ENCODE measurements around the gene ATP2C1. TPM values are rescaled to one million over a fixed set of nuclear protein-coding genes. Genes with fewer than 3 reads are reported as not detected.
A peak's percentile ranks its signal among the peaks of the same experiment; 100 is the strongest.
"Not testable (repeated sequence)": the region's sequence is repeated elsewhere in the genome, so short reads cannot be mapped to it uniquely, and the experiment has no call there.

The ATP2C1 gene, protein sequence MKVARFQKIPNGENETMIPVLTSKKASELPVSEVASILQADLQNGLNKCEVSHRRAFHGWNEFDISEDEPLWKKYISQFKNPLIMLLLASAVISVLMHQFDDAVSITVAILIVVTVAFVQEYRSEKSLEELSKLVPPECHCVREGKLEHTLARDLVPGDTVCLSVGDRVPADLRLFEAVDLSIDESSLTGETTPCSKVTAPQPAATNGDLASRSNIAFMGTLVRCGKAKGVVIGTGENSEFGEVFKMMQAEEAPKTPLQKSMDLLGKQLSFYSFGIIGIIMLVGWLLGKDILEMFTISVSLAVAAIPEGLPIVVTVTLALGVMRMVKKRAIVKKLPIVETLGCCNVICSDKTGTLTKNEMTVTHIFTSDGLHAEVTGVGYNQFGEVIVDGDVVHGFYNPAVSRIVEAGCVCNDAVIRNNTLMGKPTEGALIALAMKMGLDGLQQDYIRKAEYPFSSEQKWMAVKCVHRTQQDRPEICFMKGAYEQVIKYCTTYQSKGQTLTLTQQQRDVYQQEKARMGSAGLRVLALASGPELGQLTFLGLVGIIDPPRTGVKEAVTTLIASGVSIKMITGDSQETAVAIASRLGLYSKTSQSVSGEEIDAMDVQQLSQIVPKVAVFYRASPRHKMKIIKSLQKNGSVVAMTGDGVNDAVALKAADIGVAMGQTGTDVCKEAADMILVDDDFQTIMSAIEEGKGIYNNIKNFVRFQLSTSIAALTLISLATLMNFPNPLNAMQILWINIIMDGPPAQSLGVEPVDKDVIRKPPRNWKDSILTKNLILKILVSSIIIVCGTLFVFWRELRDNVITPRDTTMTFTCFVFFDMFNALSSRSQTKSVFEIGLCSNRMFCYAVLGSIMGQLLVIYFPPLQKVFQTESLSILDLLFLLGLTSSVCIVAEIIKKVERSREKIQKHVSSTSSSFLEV
- total RNA-seq, result 10 to 100 TPM; 76.0 to 79.6 TPM

DNA sequence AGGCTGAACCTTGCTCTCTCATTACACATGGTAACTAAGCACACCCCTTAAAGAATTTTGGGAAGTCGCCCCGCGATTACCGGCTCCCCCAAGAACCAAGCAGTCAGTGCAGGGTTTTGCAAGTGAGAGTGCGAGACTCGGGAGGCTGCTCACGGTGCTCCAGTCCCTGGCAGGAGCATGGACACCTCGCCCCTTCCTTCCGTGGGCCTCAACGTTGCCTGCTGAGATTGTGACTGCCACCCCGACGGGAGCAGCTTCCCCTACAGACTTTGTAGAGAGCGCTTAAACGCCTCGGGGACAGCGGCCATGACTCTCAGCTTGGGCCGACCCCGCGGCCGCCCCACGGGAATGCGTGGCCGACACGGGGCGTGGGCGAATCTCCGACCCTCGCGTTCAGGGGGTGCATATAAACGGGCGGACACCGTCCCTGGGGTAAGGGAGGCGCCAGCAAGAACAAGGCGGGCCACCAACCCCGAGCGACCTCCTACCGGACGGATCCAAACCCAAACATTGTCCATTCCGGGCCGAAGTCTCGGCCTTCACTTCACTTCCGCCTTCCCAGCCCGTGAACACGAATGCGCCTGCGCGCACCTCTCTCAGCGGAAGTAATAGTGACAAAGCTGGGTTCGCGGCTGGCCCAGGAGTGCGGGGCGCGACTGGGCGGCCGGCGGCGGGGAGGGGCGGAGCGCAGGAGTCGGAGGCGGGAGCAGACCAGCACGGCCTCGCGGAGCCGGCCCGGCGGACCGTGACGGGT, at the start of gene ATP2C1:
ATP2C1 (plus strand) TSS at position 709 of the 754 bp plus-strand sequence. CDS start 686 bp downstream, outside the sequence.
- peak; percentile 92 to 93 for ATAC-seq (replicated peaks in 1 of 2)
- Mint-ChIP-seq H3K36me3 (ENCODE audit: insufficient read depth in 2 of 2) (peaks cover 0 to 7% of the 10 kb centered on the region in 2 donors), H3K4me3 (peak within 1 kb of the TSS; percentile 92 to 100)

DNA sequence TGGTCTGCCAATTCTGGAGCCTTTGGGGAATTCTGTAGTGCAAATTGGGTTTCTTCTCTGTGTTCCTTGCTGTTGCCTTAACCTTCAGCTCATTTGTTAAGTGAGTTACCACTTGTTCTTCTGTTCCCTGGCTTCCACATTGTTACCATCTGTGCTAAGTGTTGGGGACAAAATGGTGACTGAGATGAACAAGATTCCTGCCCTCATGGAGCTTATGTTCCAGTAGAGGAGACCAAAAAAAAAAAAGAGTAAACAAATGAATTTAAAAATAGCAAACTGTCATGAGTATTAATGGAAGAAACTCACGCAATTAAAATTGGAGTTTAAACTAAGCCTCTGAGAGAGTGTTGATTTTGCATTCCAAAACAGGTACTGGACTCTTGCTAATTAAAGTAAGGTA, 49.4 kb upstream of the ATP2C1 start:
- Mint-ChIP-seq H3K9me3 (no peaks in the 10 kb centered on the region), H3K4me3 (no peak overlapping the region), H3K4me1 (ENCODE audit: low read depth) (peaks cover 7% of the 10 kb centered on the region), H3K27ac (no peak overlapping the region), H3K36me3 (ENCODE audit: insufficient read depth in 2 of 2) (no peaks in the 10 kb centered on the region), H3K27me3 (ENCODE audit: low read depth) (peaks cover 34% of the 10 kb centered on the region)
- DNase-seq (no peak), ATAC-seq (replicated peaks in 1 of 2) (no peak)

More for the DNA sequence above, at the start of gene ATP2C1:
- H3K27ac Mint-ChIP-seq, result peak within 1 kb of the TSS; percentile 99
- H3K9me3 Mint-ChIP-seq, result no peaks in the 10 kb centered on the region
- peak; percentile 92 to 94 for DNase-seq
- peaks cover 47% of the 10 kb centered on the region for H3K4me1 Mint-ChIP-seq (ENCODE audit: low read depth)
- no peaks in the 10 kb centered on the region for H3K27me3 Mint-ChIP-seq (ENCODE audit: low read depth)

DNA sequence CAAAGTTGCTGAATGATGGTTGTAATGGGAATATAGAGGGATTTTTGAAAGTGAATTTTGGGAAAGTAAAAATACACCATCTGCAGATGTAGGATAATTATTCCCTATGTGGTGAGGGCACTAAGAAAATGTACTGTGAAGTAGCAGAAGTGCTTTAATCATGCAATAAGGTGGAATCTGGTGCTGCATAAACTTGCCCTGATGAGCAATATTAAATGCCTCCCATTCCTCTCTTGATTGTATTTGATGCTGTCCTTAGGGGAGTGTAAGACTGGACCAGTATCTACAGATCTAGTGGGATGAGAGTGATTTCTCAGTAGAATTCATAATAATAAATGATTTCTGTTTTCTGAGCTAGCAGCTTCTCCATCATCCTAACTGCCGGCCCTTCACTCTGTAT, 47.7 kb upstream of the ATP2C1 start:
- ATAC-seq (replicated peaks in 1 of 2) (no peak), DNase-seq (no peak)
- H3K4me1 Mint-ChIP-seq (ENCODE audit: low read depth), result peaks cover 24% of the 10 kb centered on the region
- H3K27ac Mint-ChIP-seq, result peak overlapping the region; percentile 33
- peaks cover 30% of the 10 kb centered on the region for H3K27me3 Mint-ChIP-seq (ENCODE audit: low read depth)
- no peaks in the 10 kb centered on the region for H3K9me3 Mint-ChIP-seq
- H3K36me3 Mint-ChIP-seq (ENCODE audit: insufficient read depth in 2 of 2), result no peaks in the 10 kb centered on the region
- H3K4me3 Mint-ChIP-seq, result no peak overlapping the region

DNA sequence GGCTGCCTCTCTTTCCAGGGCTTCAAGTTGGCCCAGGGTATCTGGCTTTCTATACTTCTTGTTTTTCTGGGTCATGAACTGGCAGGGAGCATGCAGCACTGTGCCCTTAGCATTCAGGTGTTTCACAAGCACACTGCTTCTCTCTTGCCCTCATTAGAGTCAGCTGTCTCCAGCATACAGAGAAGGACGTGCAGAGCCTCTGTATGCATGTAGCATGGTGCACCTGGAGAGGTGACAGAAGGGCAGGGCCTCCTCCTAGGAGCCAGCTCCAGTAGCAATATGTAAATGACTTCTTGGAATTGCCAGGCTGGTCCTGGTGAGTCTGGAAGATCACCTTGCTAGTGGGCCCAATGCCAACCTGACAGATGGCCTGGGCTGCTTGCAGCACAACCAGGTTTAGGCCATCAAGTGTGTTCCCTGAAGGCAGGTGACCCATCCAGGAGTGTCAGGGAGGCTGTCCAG, 44.8 kb upstream of the ATP2C1 start:
- Mint-ChIP-seq H3K27ac (no peak overlapping the region), H3K36me3 (ENCODE audit: insufficient read depth in 2 of 2) (no peaks in the 10 kb centered on the region), H3K27me3 (ENCODE audit: low read depth) (peaks cover 60% of the 10 kb centered on the region), H3K4me1 (ENCODE audit: low read depth) (peaks cover 39% of the 10 kb centered on the region), H3K4me3 (peak overlapping the region; percentile 13 to 17), H3K9me3 (no peaks in the 10 kb centered on the region)
- no peak for ATAC-seq (replicated peaks in 1 of 2)
- DNase-seq, result no peak

DNA sequence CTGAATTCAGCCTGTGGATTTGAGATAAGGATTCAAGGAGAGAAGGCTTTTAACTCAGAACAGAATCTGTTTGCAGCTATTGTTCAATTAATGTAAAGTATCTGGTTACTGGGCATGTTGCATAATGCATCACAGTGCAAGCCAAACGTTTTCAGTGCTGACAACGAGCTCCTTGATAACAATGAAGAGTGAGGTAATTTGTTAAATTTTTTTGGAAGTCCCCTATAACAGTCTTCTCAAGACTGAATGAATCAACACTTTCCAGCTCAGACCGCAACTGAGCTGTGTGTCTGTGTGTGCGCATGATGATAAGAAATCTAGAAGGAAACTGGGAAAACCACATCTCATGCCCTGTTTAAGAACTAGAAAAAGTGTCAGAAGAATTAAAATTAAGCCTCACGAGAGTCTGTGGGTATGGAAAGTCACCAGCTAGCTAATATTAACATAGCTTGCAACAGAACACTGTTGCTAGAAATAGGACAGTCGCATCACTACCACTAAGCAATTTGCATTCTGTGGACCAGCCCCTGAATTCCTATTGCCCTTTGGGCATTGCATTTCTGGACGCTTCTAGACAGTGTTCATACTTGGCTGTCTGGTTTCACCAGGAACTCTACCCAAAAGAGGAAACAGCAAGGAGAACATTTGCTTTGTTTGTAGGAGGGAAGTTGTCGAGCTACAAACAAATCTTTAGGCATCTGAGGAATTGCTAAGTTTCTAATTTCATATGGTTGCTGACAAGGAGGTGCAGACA, 43.7 kb upstream of the ATP2C1 start:
- Mint-ChIP-seq H3K27ac (peak overlapping the region; percentile 53), H3K4me3 (peak overlapping the region; percentile 66 to 72), H3K36me3 (ENCODE audit: insufficient read depth in 2 of 2) (no peaks in the 10 kb centered on the region), H3K9me3 (no peaks in the 10 kb centered on the region), H3K4me1 (ENCODE audit: low read depth) (peaks cover 42% of the 10 kb centered on the region), H3K27me3 (ENCODE audit: low read depth) (peaks cover 61% of the 10 kb centered on the region)
- ATAC-seq (replicated peaks in 1 of 2) (peak; percentile 97 to 98), DNase-seq (peak; percentile 62 to 71)

DNA sequence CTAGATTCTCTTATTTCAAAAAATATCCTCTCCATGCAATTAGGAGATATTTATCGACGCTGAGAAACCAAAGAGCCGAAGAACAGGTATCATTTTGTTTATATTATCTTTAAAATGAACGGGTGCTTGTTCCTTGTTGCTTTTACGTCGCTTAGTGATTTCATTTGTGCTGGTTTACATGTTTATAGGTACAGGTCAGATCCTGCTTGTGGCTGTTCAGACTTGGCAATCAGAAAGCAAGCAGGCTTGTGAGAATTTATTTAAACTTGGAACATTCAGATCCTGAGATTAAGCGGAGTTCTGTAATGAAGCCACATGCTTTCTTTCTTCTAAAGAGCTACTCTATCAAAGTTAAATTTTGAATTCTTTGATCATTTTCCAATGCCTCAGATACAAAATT, 43.0 kb upstream of the ATP2C1 start:
- Mint-ChIP-seq H3K9me3 (no peaks in the 10 kb centered on the region), H3K4me3 (peak overlapping the region; percentile 66 to 72), H3K36me3 (ENCODE audit: insufficient read depth in 2 of 2) (no peaks in the 10 kb centered on the region), H3K27ac (no peak overlapping the region), H3K4me1 (ENCODE audit: low read depth) (peaks cover 42% of the 10 kb centered on the region), H3K27me3 (ENCODE audit: low read depth) (peaks cover 65% of the 10 kb centered on the region)
- DNase-seq (no peak), ATAC-seq (replicated peaks in 1 of 2) (no peak)

DNA sequence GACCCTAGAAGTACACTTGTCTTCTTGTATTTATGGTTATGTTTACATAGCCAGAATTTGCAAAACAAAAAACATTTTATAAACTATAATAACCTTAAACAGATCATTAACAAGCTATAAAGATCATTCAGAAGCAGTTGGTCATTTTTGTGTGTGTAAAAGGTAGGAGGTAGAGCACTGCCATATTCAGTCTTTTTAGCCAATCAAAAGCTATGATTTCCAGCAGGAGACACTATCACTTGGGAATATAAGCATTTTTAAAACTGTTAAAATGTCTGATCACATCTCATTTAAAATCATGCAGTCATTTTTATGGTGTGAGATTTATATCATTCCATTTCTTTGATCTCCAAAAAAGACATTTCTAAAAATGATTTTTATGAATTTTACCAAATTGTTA, 42.6 kb upstream of the ATP2C1 start:
- H3K4me1 Mint-ChIP-seq (ENCODE audit: low read depth), result peaks cover 42% of the 10 kb centered on the region
- peak overlapping the region; percentile 66 to 72 for H3K4me3 Mint-ChIP-seq
- H3K27ac Mint-ChIP-seq, result no peak overlapping the region
- DNase-seq (no peak), ATAC-seq (replicated peaks in 1 of 2) (no peak)
- no peaks in the 10 kb centered on the region for H3K36me3 Mint-ChIP-seq (ENCODE audit: insufficient read depth in 2 of 2)
- H3K27me3 Mint-ChIP-seq (ENCODE audit: low read depth), result peaks cover 67% of the 10 kb centered on the region
- H3K9me3 Mint-ChIP-seq, result no peaks in the 10 kb centered on the region

DNA sequence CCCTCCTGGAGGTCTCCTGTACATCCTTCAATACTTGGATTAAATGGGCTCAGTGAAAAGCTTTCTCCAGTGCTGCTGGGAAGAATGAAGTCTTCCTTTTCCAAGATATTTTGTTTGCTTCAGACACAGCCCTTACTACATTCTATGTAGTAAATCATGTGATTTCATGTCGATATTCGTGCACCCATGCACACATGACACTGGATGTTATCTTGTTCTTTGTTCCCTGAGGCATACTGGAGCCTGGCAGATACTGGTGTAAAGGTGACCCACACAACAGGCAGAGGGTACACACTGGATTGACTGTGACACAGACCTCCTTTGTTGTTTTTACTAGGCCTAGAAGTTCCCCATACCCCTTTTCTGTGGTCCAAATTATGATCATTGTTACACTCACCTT, 40.3 kb upstream of the ATP2C1 start:
- H3K27ac Mint-ChIP-seq, result no peak overlapping the region
- H3K9me3 Mint-ChIP-seq, result peaks cover 0 to 2% of the 10 kb centered on the region in 2 donors
- no peak for ATAC-seq (replicated peaks in 1 of 2)
- H3K36me3 Mint-ChIP-seq (ENCODE audit: insufficient read depth in 2 of 2), result no peaks in the 10 kb centered on the region
- DNase-seq, result no peak
- peaks cover 82% of the 10 kb centered on the region for H3K27me3 Mint-ChIP-seq (ENCODE audit: low read depth)
- H3K4me1 Mint-ChIP-seq (ENCODE audit: low read depth), result peaks cover 42% of the 10 kb centered on the region
- no peak overlapping the region for H3K4me3 Mint-ChIP-seq

DNA sequence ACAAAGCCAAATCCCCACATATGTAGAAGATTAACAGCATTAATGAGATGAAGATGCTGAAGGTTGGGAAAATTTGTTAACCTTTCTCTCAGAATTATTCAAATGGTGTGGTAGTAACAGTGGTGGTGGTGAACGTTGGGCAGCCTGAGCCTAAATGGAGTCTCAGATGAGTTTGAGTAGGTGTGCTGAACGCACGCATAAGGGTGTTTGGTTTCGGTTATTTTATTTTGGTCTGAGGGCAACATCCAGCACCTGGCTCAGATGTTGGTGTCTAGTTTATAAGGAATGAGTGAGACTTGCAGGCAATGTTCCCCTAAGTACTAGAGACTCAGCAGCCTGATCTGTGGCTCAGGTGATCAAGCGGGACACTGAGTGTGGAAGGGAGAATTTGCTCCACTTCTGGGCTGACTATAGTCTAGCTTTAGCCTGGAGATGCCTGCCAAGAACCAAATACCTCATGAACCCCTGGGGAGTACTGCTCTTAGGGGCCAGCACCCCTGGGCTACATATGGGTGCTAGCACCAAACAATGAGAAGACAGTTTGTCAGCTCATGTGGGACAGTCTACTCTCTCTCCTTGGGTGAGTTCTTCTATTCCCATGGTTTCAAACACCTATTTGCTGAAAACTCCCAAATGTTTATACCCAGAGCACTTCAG, 39.5 kb upstream of the ATP2C1 start:
- DNase-seq (no peak), ATAC-seq (replicated peaks in 1 of 2) (no peak)
- Mint-ChIP-seq H3K4me3 (no peak overlapping the region), H3K36me3 (ENCODE audit: insufficient read depth in 2 of 2) (no peaks in the 10 kb centered on the region), H3K27me3 (ENCODE audit: low read depth) (peaks cover 81% of the 10 kb centered on the region), H3K27ac (no peak overlapping the region), H3K4me1 (ENCODE audit: low read depth) (peaks cover 36% of the 10 kb centered on the region), H3K9me3 (peaks cover 0 to 2% of the 10 kb centered on the region in 2 donors)

DNA sequence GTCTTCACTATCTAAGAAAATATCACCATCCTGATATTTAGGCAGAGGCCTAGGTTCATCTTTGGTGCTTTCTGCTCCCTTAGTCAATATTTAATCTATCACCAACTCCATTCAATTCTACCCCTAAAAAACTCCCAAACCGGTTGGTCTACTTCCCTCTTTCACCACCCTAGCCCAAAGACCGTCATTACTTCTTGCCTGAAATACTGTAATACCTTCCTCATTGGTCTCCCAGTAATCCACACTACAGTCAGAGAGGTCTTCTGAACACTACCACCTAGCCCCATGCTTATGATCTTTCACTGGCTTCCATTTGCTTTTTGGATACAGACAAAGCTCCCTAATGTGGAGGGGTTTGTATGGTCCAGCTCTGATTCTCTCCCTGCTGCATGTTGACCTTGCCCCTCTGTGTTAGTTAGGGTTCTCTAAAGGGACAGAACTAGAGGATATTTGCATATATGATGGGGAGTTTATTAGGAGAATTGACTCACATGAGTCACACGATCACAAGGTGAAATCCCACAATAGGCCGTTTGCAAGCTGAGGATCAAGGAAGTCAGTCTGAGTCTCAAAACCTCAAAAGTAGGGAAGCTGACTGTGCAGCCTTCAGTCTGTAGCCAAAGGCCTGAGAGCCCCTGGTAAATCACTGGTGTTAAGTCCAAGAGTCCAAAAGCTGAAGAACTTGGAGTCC, 36.4 kb upstream of the ATP2C1 start:
- Mint-ChIP-seq H3K9me3 (peaks cover 0 to 2% of the 10 kb centered on the region in 2 donors), H3K27ac (no peak overlapping the region), H3K4me1 (ENCODE audit: low read depth) (peaks cover 8% of the 10 kb centered on the region), H3K27me3 (ENCODE audit: low read depth) (peaks cover 78% of the 10 kb centered on the region), H3K4me3 (no peak overlapping the region), H3K36me3 (ENCODE audit: insufficient read depth in 2 of 2) (no peaks in the 10 kb centered on the region)
- DNase-seq (no peak), ATAC-seq (replicated peaks in 1 of 2) (no peak)

DNA sequence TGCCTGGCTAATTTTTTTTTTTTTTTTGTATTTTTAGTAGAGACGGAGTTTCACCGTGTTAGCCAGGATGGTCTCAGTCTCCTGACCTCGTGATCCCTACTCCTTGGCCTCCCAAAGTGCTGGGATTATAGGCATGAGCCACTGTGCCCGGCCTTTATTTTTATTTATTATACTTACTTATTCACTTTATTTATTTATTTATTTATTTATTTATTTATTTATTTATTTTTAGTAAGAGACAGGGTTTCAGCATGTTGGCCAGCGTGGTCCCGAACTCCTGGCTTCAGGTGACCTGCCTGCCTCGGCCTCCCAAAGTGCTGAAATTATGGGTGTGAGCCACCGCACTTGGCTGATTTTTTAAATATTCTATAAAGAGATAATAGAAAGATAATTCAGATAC, 31.8 kb upstream of the ATP2C1 start:
- DNase-seq; ATAC-seq (replicated peaks in 1 of 2); H3K9me3 Mint-ChIP-seq: not testable (repeated sequence)

More for the DNA sequence above, 31.8 kb upstream of the ATP2C1 start:
- not testable (repeated sequence) for H3K36me3 Mint-ChIP-seq (ENCODE audit: insufficient read depth in 2 of 2); H3K4me3 Mint-ChIP-seq; H3K27ac Mint-ChIP-seq; H3K4me1 Mint-ChIP-seq (ENCODE audit: low read depth)
- H3K27me3 Mint-ChIP-seq (ENCODE audit: low read depth), result peaks cover 36% of the 10 kb centered on the region

All from activated T-cell treated with anti-CD3 and anti-CD28 coated beads, Interleukin-2, amount 50 U/mL, for 72 hours (primary cell).